ENCODE measurements around the gene CCDC146.

Gene CCDC146

DNA sequence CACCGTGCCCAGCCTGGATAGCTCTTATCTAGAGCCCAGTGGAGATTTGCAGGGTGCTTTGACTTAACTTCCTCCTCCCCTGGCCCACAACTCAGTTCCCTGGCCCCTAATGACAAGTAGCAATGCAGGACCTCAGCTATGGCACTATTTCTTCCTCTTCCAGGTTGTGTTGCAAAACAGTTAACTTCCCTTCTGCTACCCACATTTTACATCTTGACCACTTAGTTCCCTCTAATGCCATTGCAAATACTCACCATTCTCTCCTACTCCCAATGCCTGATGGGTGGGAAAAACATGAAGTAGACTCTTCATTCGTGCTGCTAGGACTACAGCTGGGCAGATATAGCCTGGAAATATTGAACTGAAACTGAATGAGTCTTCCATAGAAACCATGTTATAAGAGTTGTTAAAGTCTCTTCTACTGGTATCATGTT, 116.3 kb downstream of the CCDC146 start:
- DNase-seq (ENCODE audit: low read depth), result no peak
- no peak overlapping the region for H3K4me3 ChIP-seq (ENCODE audit: control insufficient read depth, low read depth, low read length)
- no peak for TF ChIP-seq CTCF (IDR thresholded peaks at IDR 0.05; ENCODE audit: control insufficient read depth, insufficient read depth, low read depth, low read length, missing control alignments)

DNA sequence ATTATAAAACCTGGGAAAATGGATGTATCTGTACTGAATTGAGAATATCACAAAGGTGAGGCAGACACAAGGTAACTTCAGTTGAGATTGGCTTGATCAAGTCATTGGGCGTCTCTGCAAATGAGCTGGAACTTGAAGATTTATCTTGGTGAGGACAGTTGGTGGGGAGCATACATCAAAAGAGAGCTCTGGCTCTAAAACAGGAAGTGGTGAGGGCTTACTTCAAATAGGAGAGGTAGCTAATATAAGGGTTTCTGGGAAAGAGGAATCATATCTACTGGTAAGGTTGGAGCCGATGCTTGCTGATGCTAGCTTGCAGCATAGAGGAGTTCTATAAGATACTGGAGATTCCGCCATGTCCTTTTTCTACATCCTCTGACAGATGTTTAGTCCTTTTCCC, 117.1 kb downstream of the CCDC146 start:
- no peak overlapping the region for H3K4me3 ChIP-seq (ENCODE audit: control insufficient read depth, low read depth, low read length)
- no peak for DNase-seq (ENCODE audit: low read depth)
- TF ChIP-seq CTCF (IDR thresholded peaks at IDR 0.05; ENCODE audit: control insufficient read depth, insufficient read depth, low read depth, low read length, missing control alignments), result no peak

- DNase-seq (ENCODE audit: low read depth), result no peak
- TF ChIP-seq CTCF (IDR thresholded peaks at IDR 0.05; ENCODE audit: control insufficient read depth, insufficient read depth, low read depth, low read length, missing control alignments), result no peak
Measured at GRCh38 chr7:77242068-77242467, 119.7 kb downstream of the CCDC146 start.

GRCh38 chr7:77242554-77242953, 120.1 kb downstream of the CCDC146 start:
- DNase-seq (ENCODE audit: low read depth), result no peak
- no peak for TF ChIP-seq CTCF (IDR thresholded peaks at IDR 0.05; ENCODE audit: control insufficient read depth, insufficient read depth, low read depth, low read length, missing control alignments)
- no peak overlapping the region for H3K4me3 ChIP-seq (ENCODE audit: control insufficient read depth, low read depth, low read length)

More at GRCh38 chr7:77242068-77242467, 119.7 kb downstream of the CCDC146 start:
- H3K4me3 ChIP-seq (ENCODE audit: control insufficient read depth, low read depth, low read length), result no peak overlapping the region

DNA sequence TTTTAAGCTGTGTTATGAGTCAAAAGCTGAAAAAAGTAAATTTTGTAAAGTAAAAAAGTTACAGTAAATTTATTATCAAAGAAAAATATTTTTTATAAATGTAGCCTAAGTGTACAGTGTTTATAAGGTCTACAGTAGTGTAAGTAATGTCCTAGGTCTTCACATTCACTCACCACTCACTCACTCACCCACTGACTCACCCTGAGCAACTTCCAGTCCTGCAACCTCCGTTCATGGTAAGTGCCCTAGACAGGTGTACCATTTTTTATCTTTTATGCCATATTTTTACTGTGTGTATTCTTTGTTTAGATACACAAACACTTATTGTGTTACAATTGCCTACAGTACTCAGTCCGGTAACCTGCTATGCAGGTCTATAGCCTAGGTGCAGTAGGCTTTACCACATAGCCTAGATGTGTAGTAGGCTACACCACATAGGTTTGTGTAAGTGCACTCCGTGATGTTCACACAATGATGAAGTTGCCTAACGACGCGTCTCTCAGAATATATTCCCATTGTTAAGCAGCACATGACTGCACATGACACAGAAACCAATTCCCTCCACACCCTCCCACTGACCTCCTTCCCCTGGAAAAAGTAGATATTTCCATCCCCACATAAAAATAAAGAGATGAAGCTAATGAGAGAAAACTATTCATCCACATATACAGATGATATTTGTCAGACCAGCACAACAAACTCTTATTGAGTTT, 122.0 kb downstream of the CCDC146 start:
- DNase-seq (ENCODE audit: low read depth), result no peak
- TF ChIP-seq CTCF (IDR thresholded peaks at IDR 0.05; ENCODE audit: control insufficient read depth, insufficient read depth, low read depth, low read length, missing control alignments), result no peak
- H3K4me3 ChIP-seq (ENCODE audit: control insufficient read depth, low read depth, low read length), result no peak overlapping the region

DNA sequence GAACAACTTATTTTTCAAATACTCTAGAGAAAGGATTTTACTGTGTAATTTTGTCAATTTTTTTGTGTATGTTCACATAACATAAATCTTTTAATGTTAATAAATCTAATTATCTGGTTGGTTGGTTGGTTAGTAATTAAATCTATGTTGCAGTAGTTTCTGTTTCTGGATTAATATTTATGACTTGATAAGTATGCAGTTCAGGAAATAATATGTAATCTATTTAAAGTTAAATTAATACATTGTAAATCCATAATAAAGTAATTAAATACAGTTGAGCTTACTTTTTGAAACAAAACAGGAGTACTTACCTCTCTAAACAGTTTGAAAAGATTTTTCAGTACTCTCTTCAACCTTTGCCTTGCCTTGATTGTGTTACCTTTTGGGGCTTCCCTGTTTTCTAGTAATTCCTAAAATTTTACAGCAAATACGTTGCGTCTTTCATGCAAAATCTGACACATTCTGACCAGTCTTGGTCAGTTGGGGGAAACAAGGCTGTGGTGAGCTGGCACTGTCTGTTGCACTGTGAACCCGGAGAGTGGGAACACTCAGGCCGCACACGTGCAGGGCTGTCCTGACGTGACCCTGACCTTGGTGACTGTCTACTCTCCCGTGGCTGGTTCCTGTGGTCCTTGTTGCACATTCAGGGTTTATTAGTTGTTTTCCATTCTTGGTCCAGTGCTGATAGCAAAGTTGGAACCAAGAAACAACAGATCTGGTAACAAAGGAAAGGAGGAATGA, 122.8 kb downstream of the CCDC146 start:
- TF ChIP-seq CTCF (IDR thresholded peaks at IDR 0.05; ENCODE audit: control insufficient read depth, insufficient read depth, low read depth, low read length, missing control alignments), result no peak
- no peak for DNase-seq (ENCODE audit: low read depth)
- no peak overlapping the region for H3K4me3 ChIP-seq (ENCODE audit: control insufficient read depth, low read depth, low read length)

Measured in AG09309 (cell line).